GM12878 (cell line): ENCODE measurements around the gene HIPK4. TPM values are rescaled to one million over a fixed set of nuclear protein-coding genes. Genes with fewer than 3 reads are reported as not detected.

ENCODE experiments used
- ATAC-seq: fragments of 200-7000 bp; cut with Tn5 transposase; 3 replicates; pipeline ENCODE4 v1.9.1; 2020; ENCODE audit warnings: mild to moderate bottlenecking, moderate library complexity
- BruUV-seq: library from RNA; stranded (reverse); fragments of 400-500 nt; replicated peaks from 2 replicates; lab custom pipeline; 2021; lab: Mats Ljungman, UMichigan
- CTCF ChIA-PET: fragments of 300-600 bp; sonication (Branson Sonifier 250); formaldehyde crosslinking; extraction: SDS; loops from one replicate; lab custom pipeline; 2021; ENCODE audit warnings: inconsistent platforms; lab: Yijun Ruan, JAX
- POLR2A ChIA-PET: fragments of 350-600 bp; formaldehyde crosslinking; extraction: SDS; loops from one replicate; lab custom pipeline; 2021; ENCODE audit warnings: inconsistent platforms; lab: Charles Lee
- RAD21 ChIA-PET: fragments of 300-600 bp; sonication (Branson Sonifier 250); formaldehyde crosslinking; loops from one replicate; lab custom pipeline; 2023; ENCODE audit warnings: antibody characterized with exemption; ENCODE audit not compliant: unreplicated experiment; lab: Charles Lee
- SMC1A ChIA-PET: fragments of 300-600 bp; sonication (Branson Sonifier 250); formaldehyde crosslinking; loops from one replicate; lab custom pipeline; 2023; ENCODE audit not compliant: unreplicated experiment, uncharacterized antibody; lab: Charles Lee
- DNase-seq: peaks from one replicate; pipeline ENCODE4 v3.0.0-alpha.2; 2011; ENCODE audit warnings: low read depth, low spot score
- FAIRE-seq: peaks from 3 replicates; lab custom pipeline; 2011; peaks lifted over from hg19 to GRCh38; lab: Jason Lieb, UNC
- H2AFZ ChIP-seq: 2 replicates; pipeline ENCODE4 v1.6.0; 2011; ENCODE audit warnings: low read depth, low read length, control low read depth; ENCODE audit not compliant: control insufficient read depth
- H3K27ac ChIP-seq: 2 replicates; pipeline ENCODE4 v1.5.1; 2011; ENCODE audit warnings: control low read depth; ENCODE audit not compliant: control insufficient read depth, insufficient read depth
- H3K27me3 ChIP-seq, 2 experiments: replicated peaks in 1 of 2; 2 replicates each; pipeline versions ENCODE4 v1.6.0 to v1.6.1; 2011; ENCODE audit warnings: low read length in 1 of 2; ENCODE audit not compliant: control insufficient read depth in 2 of 2, insufficient read depth in 2 of 2
- H3K36me3 ChIP-seq, 2 experiments: 2 replicates each; pipeline ENCODE4 v1.5.1; 2011; ENCODE audit warnings: low read length in 1 of 2; ENCODE audit not compliant: control insufficient read depth in 2 of 2, insufficient read depth in 2 of 2
- H3K4me1 ChIP-seq: 2 replicates; pipeline ENCODE4 v1.6.1; 2011; ENCODE audit warnings: mild to moderate bottlenecking, low read length, moderate library complexity, mixed read lengths; ENCODE audit not compliant: control insufficient read depth, insufficient read depth
- H3K4me2 ChIP-seq: 2 replicates; pipeline ENCODE4 v1.6.0; 2011; ENCODE audit warnings: control low read depth; ENCODE audit not compliant: control insufficient read depth, insufficient read depth
- H3K4me3 ChIP-seq: fragments of 200-600 bp; sonication (generic); 2 replicates; pipeline ENCODE4 v1.5.1; 2016
- H3K79me2 ChIP-seq: 2 replicates; pipeline ENCODE4 v1.6.0; 2011; ENCODE audit warnings: low read length; ENCODE audit not compliant: control insufficient read depth, insufficient read depth
- H3K9ac ChIP-seq: 2 replicates; pipeline ENCODE4 v1.8.0; 2011; ENCODE audit warnings: low read length, control low read depth, mixed read lengths; ENCODE audit not compliant: control insufficient read depth, insufficient read depth
- H3K9me3 ChIP-seq: replicated peaks from 3 replicates; pipeline ENCODE4 v1.5.1; 2011; ENCODE audit warnings: mild to moderate bottlenecking, low read length; ENCODE audit not compliant: control insufficient read depth, insufficient read depth
- H4K20me1 ChIP-seq: 2 replicates; pipeline ENCODE4 v1.6.0; 2011; ENCODE audit not compliant: control insufficient read depth, insufficient read depth
- CHD2 ChIP-seq: IDR thresholded peaks from 2 replicates; pipeline ENCODE4 v1.6.1; 2011; ENCODE audit warnings: low read depth, low read length, improper control_type of control experiment, borderline replicate concordance
- CHD4 ChIP-seq: fragments of 200-600 bp; sonication (generic); IDR thresholded peaks from 2 replicates; pipeline ENCODE4 v1.6.1; 2016; ENCODE audit warnings: mild to moderate bottlenecking
- E2F4 ChIP-seq: IDR thresholded peaks from 2 replicates; pipeline ENCODE4 v1.6.1; 2012; ENCODE audit warnings: low read depth, low read length, improper control_type of control experiment
- E2F8 ChIP-seq: fragments of 450-650 bp; IDR thresholded peaks from 2 replicates; pipeline ENCODE4 v1.6.1; 2018; ENCODE audit warnings: mild to moderate bottlenecking, low read depth, moderate library complexity; ENCODE audit not compliant: partially characterized antibody
- FOS ChIP-seq: IDR thresholded peaks from 3 replicates; pipeline ENCODE4 v1.6.1; 2011; ENCODE audit warnings: borderline replicate concordance; ENCODE audit not compliant: insufficient read length; ENCODE audit errors: extremely low read depth
- FOXM1 ChIP-seq: IDR thresholded peaks from 2 replicates; pipeline ENCODE4 v1.6.1; 2012; ENCODE audit warnings: low read depth, mild to moderate bottlenecking, inconsistent platforms, low read length, moderate library complexity
- GABPA ChIP-seq: IDR thresholded peaks from 2 replicates; pipeline ENCODE4 v1.6.1; 2014; ENCODE audit warnings: antibody characterized with exemption, low read depth, mild to moderate bottlenecking, inconsistent platforms
- HCFC1 ChIP-seq: fragments of 150-350 bp; IDR thresholded peaks from 2 replicates; pipeline ENCODE4 v1.6.1; 2014; ENCODE audit warnings: low read length
- IKZF1 ChIP-seq: fragments of 450-650 bp; conservative IDR thresholded peaks from 2 replicates; pipeline ENCODE4 v1.6.1; 2017; ENCODE audit warnings: antibody characterized with exemption, mild to moderate bottlenecking
- MEF2B ChIP-seq: fragments of 450-650 bp; IDR thresholded peaks from 2 replicates; pipeline ENCODE4 v1.6.1; 2018; ENCODE audit warnings: mild to moderate bottlenecking, moderate library complexity; ENCODE audit not compliant: partially characterized antibody, poor library complexity, severe bottlenecking
- MTA2 ChIP-seq: fragments of 450-650 bp; IDR thresholded peaks from 2 replicates; pipeline ENCODE4 v1.6.1; 2016; ENCODE audit warnings: low read depth, mild to moderate bottlenecking, moderate library complexity
- NFXL1 ChIP-seq: fragments of 450-650 bp; IDR thresholded peaks from 2 replicates; pipeline ENCODE4 v1.6.1; 2017; ENCODE audit warnings: antibody characterized with exemption, mild to moderate bottlenecking, borderline replicate concordance
- NKRF ChIP-seq: fragments of 450-650 bp; conservative IDR thresholded peaks from 2 replicates; pipeline ENCODE4 v1.6.1; 2017; ENCODE audit warnings: mild to moderate bottlenecking, moderate library complexity
- RB1 ChIP-seq: fragments of 450-650 bp; formaldehyde crosslinking; IDR thresholded peaks from 2 replicates; pipeline ENCODE4 v1.6.1; 2017; ENCODE audit warnings: mild to moderate bottlenecking, borderline replicate concordance
- SIN3A ChIP-seq: IDR thresholded peaks from 2 replicates; pipeline ENCODE4 v1.6.1; 2012; ENCODE audit warnings: low read depth, low read length, improper control_type of control experiment
- SPI1 ChIP-seq: IDR thresholded peaks from 2 replicates; pipeline ENCODE4 v1.6.1; 2011; ENCODE audit warnings: low read depth, mild to moderate bottlenecking, low read length, moderate library complexity, borderline replicate concordance; ENCODE audit not compliant: insufficient read depth
- TARDBP ChIP-seq: IDR thresholded peaks from 2 replicates; pipeline ENCODE4 v1.6.1; 2016; ENCODE audit warnings: borderline replicate concordance
- USF2 ChIP-seq: IDR thresholded peaks from 2 replicates; pipeline ENCODE4 v1.6.1; 2011; ENCODE audit warnings: low read depth, low read length, improper control_type of control experiment, borderline replicate concordance
- ZNF622 ChIP-seq: fragments of 450-650 bp; IDR thresholded peaks from 2 replicates; pipeline ENCODE4 v1.6.1; 2017; ENCODE audit warnings: mild to moderate bottlenecking, inconsistent platforms
- WGBS: methylation state at CpG from one replicate; pipeline ENCODE4 v1.1.6; 2016; ENCODE audit warnings: low lambda C conversion rate; ENCODE audit not compliant: insufficient replicate concordance, insufficient coverage; ENCODE audit errors: missing lambda C conversion rate; 5-methylcytosine and 5-hydroxymethylcytosine counted together
- in situ Hi-C: fragments of 300-500 bp; cut with MboI; formaldehyde crosslinking; loops from 9 replicates; pipeline ENCODE4 v1.14.3; 2018; ENCODE audit warnings: mixed read lengths
- intact Hi-C: fragments of 100-400 bp; cut with micrococcal nuclease; formaldehyde crosslinking; loops from one replicate; pipeline ENCODE4 v1.14.2; 2022; ENCODE audit not compliant: unreplicated experiment
- polyA plus RNA-seq, 11 experiments: library from polyadenylated mRNA; depleted of rRNA in 4 of 11; unstranded in 6 of 11; stranded (reverse) in 5 of 11; fragments of >200 nt; fragmentation: Nextera tagmentation in 4 of 11; fragmentation: Illumina TruSeq in 1 of 11; extraction: Ambion mirVana in 4 of 11; extraction: Trizol in 1 of 11; gene quantifications; 1 replicate in 1 of 11; 2 replicates in 10 of 11; pipeline versions ENCODE4 v1.2.1 to v1.2.3, GENCODE V29; 2011 to 2016; ENCODE audit warnings: inconsistent platforms in 2 of 11, missing spikeins in 2 of 11, low read depth in 1 of 11
- total RNA-seq, 4 experiments: library from RNA; depleted of rRNA in 3 of 4; stranded (reverse); fragments of >200 nt in 3 of 4; fragmentation: Illumina TruSeq in 1 of 4; extraction: Trizol in 1 of 4; gene quantifications; 2 replicates each; pipeline versions ENCODE4 v1.2.1 to v1.2.3, GENCODE V29; 2013 to 2021

Gene HIPK4
- total and polyA plus RNA-seq, 10 of the 15 experiments (the other 5 are each of a cell fraction or from before 2014, with no cell fraction given) = 0.07 to 0.13 (median 0.08) TPM; not detected in 7

GRCh38 chr19:40337107-40337506, 52.9 kb downstream of the HIPK4 start:
- WGBS = 100% methylated on average over 2 of the region's 2 CpGs
- ChIA-PET POLR2A (interaction anchor here (1.2 kb wide), 1 partner anchor 8 kb away, joined by 3 read pairs; no protein-coding TSS in a partner anchor), RAD21 (no interaction called here), CTCF (no interaction called here), SMC1A (interaction anchor here (1.2 to 1.6 kb wide), 2 partner anchors 32 to 59 kb away, joined by 3 read pairs; no protein-coding TSS in a partner anchor)
- no TSS peak for BruUV-seq
- Histone ChIP-seq H3K27ac (no peak overlapping the region), H3K9ac (no peak overlapping the region), H3K79me2 (no peaks in the 10 kb centered on the region; the same call in 1 of the 2 replicates), H3K4me2 (no peak overlapping the region), H3K9me3 (no peaks in the 10 kb centered on the region), H3K4me3 (no peak overlapping the region), H3K27me3 (no peaks in the 10 kb centered on the region), H2AFZ (no peak overlapping the region), H3K36me3 (peaks cover 8 to 14% of the 10 kb centered on the region in 2 experiments), H3K4me1 (peaks cover 5% of the 10 kb centered on the region), H4K20me1 (no peaks in the 10 kb centered on the region)
- FAIRE-seq = no peak
- ATAC-seq = no peak
- DNase-seq = no peak
- in situ Hi-C loops = no loop called here
- intact Hi-C loops = no loop called here
- TF ChIP-seq TARDBP = no peak
- TF ChIP-seq FOXM1 = no peak
- TF ChIP-seq CHD4 = no peak
- TF ChIP-seq E2F4 = no peak
- no peak for TF ChIP-seq SPI1
- TF ChIP-seq ZNF622 = no peak
- TF ChIP-seq RB1 = no peak
- no peak for TF ChIP-seq MEF2B
- TF ChIP-seq NFXL1 = no peak
- no peak for TF ChIP-seq MTA2
- no peak for TF ChIP-seq GABPA
- TF ChIP-seq FOS = no peak
- no peak for TF ChIP-seq SIN3A
- TF ChIP-seq IKZF1 = no peak
- TF ChIP-seq HCFC1 = no peak
- no peak for TF ChIP-seq NKRF
- no peak for TF ChIP-seq USF2
- no peak for TF ChIP-seq E2F8
- no peak for TF ChIP-seq CHD2
